Hematopoietic multipotent progenitor cell treated with erythropoietin and hydrocortisone succinate and interleukin-3 and kit ligand, for 17 days (in vitro differentiated cells): ENCODE results near the gene ADAM29.
"Not testable (repeated sequence)": the region's sequence is repeated elsewhere in the genome, so short reads cannot be mapped to it uniquely, and the experiment has no call there.

ENCODE experiments used
- DNase-seq: peaks from one replicate; pipeline ENCODE4 v3.0.0-alpha.2; 2015; ENCODE audit warnings: low spot score

The ADAM29 gene

DNA sequence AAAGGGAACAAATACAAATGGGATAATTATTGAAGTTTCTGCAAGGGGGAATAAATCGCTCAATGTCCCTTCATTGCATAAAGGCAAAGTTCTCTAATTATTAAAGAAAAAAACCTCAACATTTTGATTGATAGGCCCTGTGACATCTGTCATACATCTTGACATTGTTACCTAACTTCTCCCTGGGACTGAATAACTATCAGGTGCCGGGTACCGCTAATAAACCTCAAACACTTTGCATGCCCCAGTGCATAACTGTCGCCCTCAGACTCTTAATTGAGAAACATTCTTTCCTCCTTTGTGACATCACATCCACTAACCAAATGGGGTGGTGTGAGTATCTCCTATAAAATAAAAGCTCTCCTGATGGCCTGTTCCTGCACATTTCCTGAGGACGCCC is at the start of gene ADAM29:
Gene ADAM29, plus strand, starts transcription at position 301 of the 400 bp plus-strand sequence. CDS start 57,168 bp downstream, outside the sequence.
- no peak for DNase-seq

DNA sequence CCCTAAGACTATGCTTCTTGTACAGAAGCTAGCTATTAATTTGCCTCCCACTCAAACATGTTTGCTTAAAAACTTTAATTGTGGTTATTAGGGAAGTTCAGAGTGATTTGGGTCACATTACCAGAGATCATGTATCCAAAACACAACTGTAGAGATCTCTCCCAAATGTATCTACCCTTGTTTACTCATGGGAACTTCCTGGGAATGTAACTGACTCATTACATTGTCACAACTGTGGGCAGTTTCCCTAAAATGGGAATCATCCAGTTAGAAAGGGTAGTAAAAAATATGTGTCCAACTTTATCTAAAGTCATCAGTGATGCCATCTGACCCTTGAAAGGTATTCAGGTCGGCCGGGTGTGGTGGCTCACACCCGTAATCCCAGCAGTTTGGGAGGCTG is 48.8 kb upstream of the ADAM29 start:
- no peak for DNase-seq

DNA sequence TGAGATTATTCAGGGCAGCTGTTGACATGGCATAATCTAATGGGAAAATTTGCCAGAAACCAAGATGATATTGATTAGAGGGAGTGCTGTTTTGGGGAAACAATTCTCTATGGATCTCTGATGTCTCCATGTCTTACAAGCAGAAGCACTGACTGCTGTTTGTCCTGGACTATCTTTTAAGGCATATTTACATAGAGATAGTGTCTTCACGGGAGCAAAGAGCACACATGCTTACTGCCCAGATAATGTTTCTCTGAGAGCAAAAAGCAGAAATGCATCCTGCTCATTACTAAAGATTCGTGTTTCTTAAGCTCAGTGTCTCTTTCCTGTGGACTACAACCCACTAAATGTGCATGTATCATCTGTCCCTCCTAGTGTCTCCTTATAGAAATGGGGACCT is 47.8 kb upstream of the ADAM29 start:
- no peak for DNase-seq

DNA sequence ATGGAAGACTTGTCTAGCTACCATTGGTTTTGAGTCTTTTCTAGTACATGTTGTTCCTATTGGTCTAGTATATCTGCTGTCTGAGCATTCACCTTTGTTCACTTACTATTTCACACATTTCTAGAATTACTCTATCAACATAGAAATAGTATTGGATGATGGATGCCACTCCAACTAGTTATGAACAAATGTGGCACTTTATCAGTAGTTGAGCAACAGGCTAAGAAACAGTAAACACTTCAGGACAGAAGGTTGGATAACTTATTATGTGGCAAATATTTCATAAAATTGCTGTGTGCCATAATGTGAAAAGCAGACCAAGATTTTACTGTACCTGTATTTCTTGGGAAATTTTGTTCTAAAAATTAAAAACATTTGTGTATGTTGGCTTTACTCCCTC is 46.8 kb upstream of the ADAM29 start:
- DNase-seq: no peak

DNA sequence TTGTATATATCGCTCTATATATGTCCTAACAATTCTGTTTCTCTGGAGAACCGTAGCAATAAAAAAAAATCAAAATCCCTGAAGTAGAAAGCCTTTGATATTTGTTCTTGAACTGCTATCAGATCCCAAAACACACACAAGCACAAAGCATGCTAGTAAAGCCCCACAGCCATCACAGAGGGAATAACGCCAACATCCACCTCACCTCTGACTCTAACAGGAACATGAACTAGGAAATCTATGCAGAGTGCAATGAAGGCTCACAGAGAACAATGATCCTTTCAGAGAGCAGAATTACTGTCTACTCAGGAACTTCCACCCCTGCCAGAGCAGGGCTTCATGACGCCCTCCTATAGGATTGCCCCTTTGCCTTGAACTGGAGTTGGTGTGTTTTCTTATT is 45.0 kb upstream of the ADAM29 start:
- not testable (repeated sequence) for DNase-seq

DNA sequence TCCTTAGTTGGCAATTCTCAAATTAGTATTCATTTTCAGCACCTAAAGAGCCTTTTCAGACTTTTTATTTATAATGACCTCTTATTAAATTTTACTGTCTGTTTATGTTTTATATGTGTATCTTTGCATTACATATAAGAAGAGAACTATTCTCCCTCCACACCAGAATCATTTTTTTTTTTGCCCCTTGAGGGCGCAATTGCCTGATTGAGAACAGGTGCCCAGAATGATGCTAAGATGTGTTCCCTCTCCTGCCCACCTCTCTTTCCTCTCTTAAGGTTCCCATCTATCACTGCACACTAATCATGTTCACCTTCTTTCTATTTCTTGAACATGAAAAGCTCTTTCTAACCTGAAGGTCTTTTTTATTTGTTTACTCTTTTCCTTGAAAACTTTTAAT is 44.2 kb upstream of the ADAM29 start:
- no peak for DNase-seq

DNA sequence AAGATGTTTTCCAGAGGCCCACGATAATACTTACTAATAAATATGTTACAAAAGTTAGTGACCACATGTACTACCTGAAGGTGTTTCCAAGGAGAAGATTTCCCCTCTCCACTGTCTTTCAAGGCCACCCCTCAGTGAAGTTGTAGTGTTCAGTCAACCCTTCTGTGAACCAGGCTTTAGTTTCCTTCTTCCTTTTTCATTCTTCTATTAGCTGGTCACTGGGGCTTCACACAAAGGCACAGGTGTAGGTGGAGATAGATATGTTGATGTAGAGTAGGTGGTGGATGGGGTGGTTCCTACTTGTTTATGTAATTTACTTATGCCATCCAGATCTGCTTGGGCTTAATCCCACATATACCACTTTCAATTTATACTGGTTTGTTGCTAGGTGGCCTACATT is 43.3 kb upstream of the ADAM29 start:
- no peak for DNase-seq

DNA sequence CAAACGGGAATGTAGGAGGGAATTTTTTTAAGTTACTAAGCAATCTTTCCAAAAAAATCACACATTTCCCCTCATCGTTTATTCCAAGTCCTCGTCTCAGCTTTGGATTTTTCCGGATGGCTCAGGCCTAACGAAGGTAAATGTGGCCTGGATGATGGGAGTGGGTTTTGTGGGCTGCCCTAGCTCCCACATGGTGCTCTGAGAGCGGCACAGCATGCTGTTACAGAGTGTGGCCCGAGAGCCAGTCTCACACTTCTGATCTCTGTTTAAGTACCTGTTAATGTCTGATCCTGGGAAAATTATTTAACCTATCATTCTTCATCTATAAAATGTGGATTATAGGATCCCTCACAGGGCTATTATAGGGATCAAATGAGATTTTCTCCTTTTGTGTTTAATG is 38.2 kb upstream of the ADAM29 start:
- DNase-seq: no peak

DNA sequence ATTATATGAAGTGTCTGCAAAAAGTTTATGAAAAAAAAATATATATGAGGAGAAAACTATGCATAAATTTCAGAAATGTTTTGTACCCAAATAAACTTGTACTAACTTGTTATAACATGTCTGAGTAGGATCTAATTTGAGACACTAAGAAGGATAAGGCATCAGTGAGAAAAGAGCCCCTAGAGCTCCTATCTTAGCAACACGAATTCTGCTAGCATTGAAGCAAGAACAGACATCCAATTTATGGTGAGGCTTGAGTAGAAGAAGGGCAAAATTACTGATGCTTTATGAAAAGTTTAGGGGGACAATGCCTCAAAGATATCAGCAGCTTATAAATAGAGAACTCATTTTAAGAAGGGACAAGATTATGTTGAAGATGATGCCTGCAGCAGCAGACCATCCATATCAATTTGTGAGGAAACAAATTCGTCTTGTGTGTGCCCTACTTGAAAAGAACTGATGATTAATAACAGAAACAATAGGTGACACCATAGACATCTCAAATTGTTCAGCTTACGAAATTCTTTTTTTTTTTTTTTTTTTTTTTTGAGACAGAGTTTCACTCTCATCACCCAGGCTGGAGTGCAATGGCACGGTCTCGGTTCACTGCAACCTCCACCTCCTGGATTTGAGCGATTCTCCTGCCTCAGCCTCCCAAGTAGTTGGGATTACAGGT is 35.7 kb upstream of the ADAM29 start:
- no peak for DNase-seq

DNA sequence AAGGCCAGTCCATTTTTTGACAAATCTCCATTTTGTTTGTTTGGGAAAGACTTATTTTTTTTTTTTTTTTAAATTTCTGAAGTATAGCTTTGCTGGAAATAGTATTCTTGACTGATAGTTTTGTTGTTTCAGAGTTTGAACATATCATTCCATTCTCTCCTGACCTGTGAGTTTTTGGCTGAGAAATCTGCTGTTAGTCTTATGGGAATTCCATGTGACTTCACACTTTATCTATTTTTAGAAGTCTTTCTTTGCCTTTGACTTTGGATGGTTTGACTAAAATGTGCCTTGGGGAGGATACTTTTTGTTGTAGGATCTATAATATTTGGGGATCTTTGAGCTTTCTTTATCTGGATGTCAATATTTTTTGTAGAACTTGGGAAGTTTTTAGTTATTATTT is 10.7 kb upstream of the ADAM29 start:
- no peak for DNase-seq

DNA sequence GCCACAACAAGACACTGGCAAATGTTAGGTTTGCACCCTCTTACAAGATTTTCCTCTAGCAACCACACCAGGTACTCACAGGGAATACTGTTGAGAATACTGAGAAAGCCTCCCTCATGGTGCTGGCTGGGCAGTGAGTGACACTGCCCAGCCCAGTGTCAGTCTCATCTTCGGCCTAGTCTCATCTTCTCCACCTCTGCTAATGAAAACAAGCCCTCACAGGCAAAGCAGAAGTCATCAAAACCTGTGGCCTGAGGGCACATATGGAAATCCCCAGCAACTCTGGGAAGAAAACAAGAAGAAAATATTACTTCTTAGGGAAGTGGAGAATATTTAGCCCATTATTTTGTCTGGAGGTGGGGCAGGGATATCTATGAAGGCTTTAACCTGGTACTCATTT is 7.9 kb upstream of the ADAM29 start:
- no peak for DNase-seq

DNA sequence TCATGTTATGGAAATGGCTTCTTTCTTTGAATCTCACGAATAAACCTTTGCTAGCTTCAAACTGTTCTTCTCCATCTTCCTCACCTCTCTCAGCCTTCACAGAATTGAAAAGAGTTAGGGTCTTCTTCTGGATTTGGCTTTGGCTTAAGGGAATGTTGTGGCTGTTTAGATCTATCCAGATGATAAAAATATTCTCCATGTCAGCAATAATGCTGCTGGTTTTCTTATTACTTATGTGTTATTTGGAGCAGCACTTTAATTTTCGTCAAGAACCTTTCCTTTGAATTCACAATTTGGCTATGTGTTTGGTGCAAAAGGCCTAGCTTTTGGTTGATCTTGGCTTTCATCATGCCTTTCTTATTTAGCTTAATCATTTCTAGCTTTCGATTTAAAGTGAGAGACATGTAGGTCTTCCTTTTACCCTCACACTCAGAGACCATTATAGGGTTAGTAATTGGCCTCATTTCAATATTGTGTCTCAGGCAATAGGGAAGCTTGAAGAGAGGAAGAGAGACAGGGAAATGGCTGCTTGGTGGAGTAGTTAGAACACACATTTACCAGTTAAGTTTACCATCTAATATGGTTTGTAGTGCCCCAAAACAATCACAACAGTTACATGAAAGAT is 5.1 kb upstream of the ADAM29 start:
- DNase-seq: no peak

DNA sequence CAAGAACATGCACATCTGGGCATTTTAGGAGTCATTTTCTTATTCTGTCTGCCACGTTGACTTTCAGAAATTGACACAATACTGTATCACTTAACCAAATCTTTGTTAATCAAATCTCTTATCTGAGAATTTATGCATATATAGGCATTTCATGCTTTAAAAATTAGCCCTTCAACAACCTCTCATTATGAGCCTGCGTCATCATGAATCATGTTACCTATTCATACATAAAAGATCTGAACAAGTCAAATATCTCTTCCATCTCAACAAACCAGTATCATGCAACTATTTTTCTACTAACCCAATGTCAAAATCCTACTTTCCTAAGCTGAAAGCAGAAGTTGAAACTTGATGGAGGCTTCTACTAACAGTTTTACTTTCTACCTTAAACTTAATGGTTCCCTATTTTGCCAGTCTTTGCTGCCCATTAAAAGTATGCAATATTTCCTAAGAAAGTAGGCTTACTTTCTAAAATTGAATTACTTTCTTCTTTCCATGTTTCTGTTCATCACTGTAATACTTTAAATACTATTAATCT is 1.8 kb downstream of the ADAM29 start:
- DNase-seq: no peak

DNA sequence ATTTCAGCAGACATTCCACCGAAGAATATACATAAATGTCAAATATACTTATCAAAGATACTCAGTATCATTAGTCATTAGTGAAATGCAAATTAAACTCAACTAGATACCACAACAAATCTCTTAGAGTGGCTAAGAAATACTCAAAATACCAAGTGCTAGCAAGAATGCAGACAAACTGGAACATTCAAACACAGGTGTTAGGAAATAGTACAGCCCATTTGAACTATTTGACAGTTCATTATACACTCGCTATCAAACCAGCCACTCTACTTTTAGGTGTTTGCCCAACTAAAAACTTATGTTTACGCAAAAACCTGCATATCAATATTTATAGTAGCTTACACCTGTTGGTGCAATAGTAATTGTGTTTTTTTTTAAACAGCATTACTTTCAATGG is 8.8 kb downstream of the ADAM29 start:
- no peak for DNase-seq

DNA sequence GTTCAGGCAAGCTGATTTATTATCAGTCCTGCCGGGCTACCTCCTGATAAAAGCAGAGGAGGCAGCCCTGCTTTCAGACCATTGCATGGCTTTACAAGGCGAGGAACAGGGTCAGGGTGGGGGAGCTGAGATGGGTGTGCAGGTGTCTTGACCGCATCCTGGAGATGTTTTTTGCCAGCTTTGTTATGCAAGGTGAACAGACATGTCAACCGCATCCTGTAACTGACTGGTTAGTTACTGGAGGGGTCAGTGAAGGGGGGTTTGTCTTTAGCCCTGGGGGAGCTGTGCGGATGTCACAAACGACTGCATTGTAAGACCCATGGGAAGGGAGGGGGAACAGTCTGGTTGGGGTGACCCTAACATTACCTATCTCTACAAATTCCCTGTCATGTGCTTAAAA is 10.0 kb downstream of the ADAM29 start:
- no peak for DNase-seq

DNA sequence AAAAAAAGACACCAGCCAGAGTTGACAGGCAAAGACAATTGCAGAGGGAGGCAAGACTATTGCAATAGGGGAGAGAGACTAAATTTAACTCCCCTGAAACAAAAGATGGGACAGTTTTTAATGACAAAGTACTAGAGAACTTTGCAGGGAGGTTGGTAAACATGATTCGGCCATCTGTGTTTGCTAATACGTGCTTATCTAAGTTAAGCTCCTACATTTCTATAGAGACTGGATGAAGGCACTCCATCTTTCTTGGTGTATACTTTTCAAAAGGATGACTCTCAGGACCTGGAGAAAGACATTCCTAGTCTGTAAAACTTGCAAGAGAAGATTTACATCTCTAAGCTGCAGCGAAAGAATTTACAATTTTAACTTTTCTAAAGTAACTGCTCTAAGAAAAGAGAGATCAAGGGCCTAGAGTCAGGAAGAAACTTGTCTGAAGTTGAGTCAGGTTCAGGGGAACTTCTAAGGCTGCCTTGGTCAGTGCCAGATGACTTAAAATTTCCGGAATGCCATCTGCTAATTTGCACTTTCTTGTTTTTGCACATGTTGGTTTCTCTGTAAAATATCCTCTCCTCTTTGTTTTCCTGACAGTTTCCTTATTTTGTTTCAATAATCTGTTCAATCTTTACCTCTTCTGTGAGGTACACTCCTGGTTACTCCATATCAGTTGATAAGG is 10.6 kb downstream of the ADAM29 start:
- DNase-seq: no peak

DNA sequence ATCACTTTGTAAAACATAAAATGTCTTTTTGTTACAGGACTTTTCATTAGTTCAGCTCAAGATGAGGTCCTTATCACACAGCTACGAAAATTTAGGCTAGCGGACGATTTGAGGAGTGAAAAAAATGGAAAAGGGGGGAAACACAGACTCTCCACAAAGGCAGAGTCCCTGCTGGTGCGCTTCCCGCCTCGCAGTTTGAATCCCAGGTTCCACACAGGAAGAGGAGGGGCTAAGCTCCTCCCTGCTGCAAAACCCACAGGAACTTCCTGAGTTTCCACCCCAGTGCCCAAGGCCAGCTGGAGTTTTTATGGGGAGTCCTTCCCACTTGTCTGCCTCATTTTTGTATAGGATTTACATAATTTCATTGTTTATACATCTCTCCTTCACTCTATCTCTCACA is 11.2 kb downstream of the ADAM29 start:
- DNase-seq: no peak

DNA sequence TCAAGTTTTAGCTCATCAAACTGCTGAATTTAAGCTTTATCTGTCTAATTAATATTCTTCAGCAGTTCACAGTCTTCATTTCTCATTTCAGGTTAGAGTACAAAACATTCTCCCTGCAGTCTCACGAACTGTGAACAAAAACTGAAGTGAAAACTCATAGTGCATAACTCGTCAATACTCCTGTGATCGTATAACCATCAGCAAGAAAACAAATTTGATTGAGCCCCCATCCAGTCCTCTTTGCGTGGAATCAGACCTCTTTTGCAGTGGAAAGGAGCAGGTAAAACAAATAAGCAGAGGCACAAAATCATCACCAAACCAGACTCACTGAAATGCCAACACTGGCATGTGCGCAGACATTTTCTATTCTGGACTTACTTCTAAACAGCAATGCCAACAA is 12.7 kb downstream of the ADAM29 start:
- DNase-seq: no peak

DNA sequence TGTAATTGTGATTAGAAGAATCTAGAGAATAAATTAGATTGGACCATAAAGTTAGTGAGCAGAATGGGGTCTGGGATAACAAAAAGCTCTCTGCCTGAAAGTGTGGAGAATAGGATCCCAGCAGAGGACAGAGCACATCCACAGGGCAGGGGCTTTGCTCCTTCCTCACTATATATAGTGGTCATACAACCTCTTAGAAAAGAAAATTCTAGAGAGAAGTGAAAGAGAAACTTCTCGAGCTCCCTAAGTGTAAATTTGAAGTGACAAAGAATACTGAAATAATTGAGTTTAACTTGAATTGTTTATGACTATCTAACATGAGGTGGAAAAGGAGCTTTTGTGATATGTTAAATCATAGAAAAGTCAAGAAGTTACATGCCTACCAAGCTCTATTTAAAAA is 14.9 kb downstream of the ADAM29 start:
- no peak for DNase-seq

DNA sequence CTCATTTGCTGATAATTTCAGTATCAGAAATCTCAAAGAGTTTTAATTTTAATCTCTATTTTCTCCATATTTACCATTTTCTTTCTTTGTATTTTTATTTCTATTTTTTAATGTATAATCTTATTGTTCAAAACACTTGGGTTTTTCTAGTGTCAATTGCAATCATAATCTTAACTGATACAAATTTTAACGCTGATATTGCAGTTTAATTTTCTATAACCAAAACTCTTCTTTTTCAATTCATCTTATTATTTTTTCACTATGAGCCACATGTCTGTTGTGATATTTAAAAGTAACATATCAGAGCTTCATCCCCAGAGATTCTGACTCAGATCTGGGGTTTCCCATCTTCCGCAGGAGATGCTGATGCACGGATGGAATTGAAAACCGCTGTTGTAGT is 16.2 kb downstream of the ADAM29 start:
- DNase-seq: no peak

DNA sequence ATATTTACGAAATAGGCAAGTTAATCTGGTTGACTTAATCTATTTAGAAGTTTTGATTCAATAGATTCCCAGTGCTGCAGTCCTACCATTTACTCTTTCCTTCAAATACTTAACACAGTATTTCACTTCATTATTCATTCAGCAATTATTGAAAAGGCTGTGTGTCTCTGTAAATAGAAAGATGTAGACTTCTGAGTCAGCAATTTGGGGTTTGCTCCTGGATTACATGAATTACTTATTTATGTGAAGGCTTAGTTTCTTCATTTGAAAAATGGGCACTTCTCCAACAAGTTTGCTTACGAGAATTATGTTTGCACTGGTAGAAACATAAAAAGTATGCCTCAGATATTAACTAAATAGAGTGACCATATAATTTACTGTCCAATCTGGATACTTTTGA is 17.4 kb downstream of the ADAM29 start:
- no peak for DNase-seq

DNA sequence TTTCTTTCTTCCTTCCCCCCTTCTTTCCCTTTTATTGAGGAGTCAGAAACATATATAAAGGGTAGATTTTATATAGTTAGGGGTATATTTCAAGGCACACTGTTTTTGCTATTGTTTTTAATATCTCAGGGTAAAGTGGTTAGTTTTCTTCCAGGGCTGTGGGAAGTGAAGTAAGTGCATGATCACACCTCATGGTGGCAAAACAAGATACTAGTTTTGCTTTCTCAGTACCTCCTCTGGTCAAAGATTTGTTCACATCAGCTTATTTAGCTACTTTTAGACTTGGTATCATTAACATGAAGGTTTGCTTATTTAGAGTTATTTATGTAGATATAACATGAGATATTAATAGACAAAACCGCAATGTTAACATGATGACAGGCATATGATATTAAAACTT is 21.8 kb downstream of the ADAM29 start:
- no peak for DNase-seq

DNA sequence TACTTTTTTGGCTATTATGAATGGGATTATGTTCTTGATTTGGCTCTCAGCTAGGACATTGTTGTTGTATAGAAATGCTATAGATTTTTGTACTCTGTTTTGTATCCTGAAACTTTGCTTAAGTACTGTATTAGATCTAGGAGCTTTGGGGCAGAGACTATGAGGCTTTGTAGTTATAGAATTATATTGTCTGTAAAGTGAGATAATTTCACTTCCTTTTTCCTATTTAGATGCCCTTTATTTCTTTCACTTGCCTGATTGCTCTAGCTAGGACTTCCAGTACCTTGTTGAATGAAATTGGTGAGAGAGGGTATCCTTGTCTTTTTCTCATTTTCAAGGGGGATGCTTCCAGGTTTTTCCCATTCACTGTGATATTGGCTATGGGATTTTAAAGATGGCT is 28.1 kb downstream of the ADAM29 start:
- no peak for DNase-seq
